OCI-LY7 (cell line): ENCODE measurements around the gene SUMF1. TPM values are rescaled to one million over a fixed set of nuclear protein-coding genes. Genes with fewer than 3 reads are reported as not detected.

Source experiments
- BruUV-seq: library from RNA; stranded (reverse); fragments of 400-500 nt; replicated peaks from 2 replicates; lab custom pipeline; 2021; lab: Mats Ljungman, UMichigan
- CTCF ChIA-PET: fragments of 300-600 bp; sonication (Branson Sonifier 250); formaldehyde crosslinking; loops from one replicate; lab custom pipeline; 2022; ENCODE audit warnings: antibody characterized with exemption; ENCODE audit not compliant: unreplicated experiment; lab: Charles Lee
- POLR2A ChIA-PET: fragments of 300-600 bp; sonication (Branson Sonifier 250); formaldehyde crosslinking; loops from one replicate; lab custom pipeline; 2022; ENCODE audit warnings: antibody characterized with exemption; lab: Charles Lee
- DNase-seq: peaks from one replicate; pipeline ENCODE4 v3.0.0-alpha.2; 2015; ENCODE audit warnings: low spot score
- H2AFZ ChIP-seq: fragments of 200-600 bp; sonication (generic), shearing (Covaris generic); 2 replicates; pipeline ENCODE4 v1.6.1; 2014; ENCODE audit warnings: mild to moderate bottlenecking, antibody characterized with exemption, low read length, moderate library complexity
- H3K27ac ChIP-seq: fragments of 200-600 bp; sonication (generic); 2 replicates; pipeline ENCODE4 v1.5.1; 2014; ENCODE audit warnings: mixed run types, low read depth, mild to moderate bottlenecking, moderate library complexity, low read length, inconsistent platforms; ENCODE audit not compliant: poor library complexity, severe bottlenecking
- H3K36me3 ChIP-seq: fragments of 200-600 bp; sonication (generic); 2 replicates; pipeline ENCODE4 v1.6.1; 2014; ENCODE audit warnings: mild to moderate bottlenecking, antibody characterized with exemption, low read length, moderate library complexity, mixed read lengths; ENCODE audit not compliant: insufficient read depth
- H3K4me1 ChIP-seq: fragments of 200-600 bp; sonication (generic); 2 replicates; pipeline ENCODE4 v1.5.1; 2014; ENCODE audit warnings: mild to moderate bottlenecking, low read length; ENCODE audit not compliant: insufficient read depth, poor library complexity, severe bottlenecking
- H3K4me2 ChIP-seq: fragments of 200-600 bp; sonication (generic); 2 replicates; pipeline ENCODE4 v1.6.1; 2014; ENCODE audit warnings: mild to moderate bottlenecking, low read length
- H3K4me3 ChIP-seq: fragments of 200-600 bp; sonication (generic); 2 replicates; pipeline ENCODE4 v1.5.1; 2014; ENCODE audit warnings: mild to moderate bottlenecking, low read depth, low read length; ENCODE audit not compliant: poor library complexity, severe bottlenecking
- H3K79me2 ChIP-seq: fragments of 200-600 bp; sonication (generic); 2 replicates; pipeline ENCODE4 v1.6.1; 2016; ENCODE audit warnings: low read depth, mild to moderate bottlenecking, low read length, moderate library complexity, mixed read lengths; ENCODE audit not compliant: insufficient read depth
- H3K9me2 ChIP-seq: fragments of 200-600 bp; sonication (generic); 2 replicates; pipeline ENCODE4 v1.6.1; 2016; ENCODE audit warnings: mild to moderate bottlenecking, low read length, mixed read lengths; ENCODE audit not compliant: insufficient read depth
- H3K9me3 ChIP-seq: fragments of 200-600 bp; sonication (generic); 2 replicates; pipeline ENCODE4 v1.6.1; 2014; ENCODE audit warnings: mild to moderate bottlenecking, mixed run types, low read length, mixed read lengths
- H4K20me1 ChIP-seq: fragments of 200-600 bp; sonication (generic); 2 replicates; pipeline ENCODE4 v1.6.1; 2014; ENCODE audit warnings: mild to moderate bottlenecking, antibody characterized with exemption, low read length, moderate library complexity, mixed read lengths; ENCODE audit not compliant: insufficient read depth
- CTCF ChIP-seq: fragments of 200-600 bp; sonication (generic); conservative IDR thresholded peaks from 2 replicates; pipeline ENCODE4 v1.5.1; 2014; ENCODE audit warnings: mild to moderate bottlenecking, antibody characterized with exemption, low read length, moderate library complexity, mixed read lengths
- EZH2phosphoT487 ChIP-seq: fragments of 200-600 bp; sonication (generic); IDR thresholded peaks from 2 replicates; pipeline ENCODE4 v1.6.1; 2018; ENCODE audit warnings: low read depth, borderline replicate concordance, mild to moderate bottlenecking, mixed run types, antibody characterized with exemption, low read length, moderate library complexity, mixed read lengths
- intact Hi-C: fragments of 100-400 bp; cut with micrococcal nuclease; formaldehyde crosslinking; loops from one replicate; pipeline ENCODE4 v1.10.0; 2022; ENCODE audit not compliant: unreplicated experiment
- total RNA-seq, 2 experiments: library from RNA; depleted of rRNA in 1 of 2; stranded (reverse); fragments of >200 nt in 1 of 2; shearing (Covaris generic) in 1 of 2; gene quantifications; 2 replicates each; pipeline ENCODE4 v1.2.3, GENCODE V29; 2014 to 2022

Gene SUMF1
- total RNA-seq, 2 experiments from 2014 or later, result 9.1 to 11.9 TPM

DNA sequence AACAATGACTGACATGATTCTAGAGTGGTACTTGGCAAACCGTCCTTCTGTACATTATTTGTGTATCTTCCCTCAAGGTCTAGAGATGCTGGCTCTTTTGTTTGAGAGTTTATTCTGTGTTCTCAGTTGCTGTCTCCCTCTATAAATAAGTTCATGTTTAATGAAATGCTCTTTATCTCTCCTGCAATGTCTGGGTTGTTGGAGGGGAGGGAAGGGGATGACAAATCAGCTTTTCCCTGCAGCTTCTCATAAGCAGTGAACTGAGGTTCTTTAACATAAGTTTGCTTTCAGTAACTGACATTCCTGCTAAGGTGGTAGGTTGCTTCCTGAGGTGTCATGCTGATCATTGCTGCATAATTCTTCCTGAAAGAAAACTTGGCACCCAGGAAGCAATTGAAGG lies 47.8 kb upstream of the SUMF1 start:
- Histone ChIP-seq H3K27ac (no peak overlapping the region), H2AFZ (no peak overlapping the region)
- intact Hi-C loops, result no loop called here

GRCh38 chr3:4514321-4514720 lies 47.3 kb upstream of the SUMF1 start:
- Histone ChIP-seq H3K4me1 (peaks cover 17% of the 10 kb centered on the region), H3K4me2 (no peak overlapping the region), H2AFZ (no peak overlapping the region), H3K4me3 (no peak overlapping the region), H3K9me2 (no peaks in the 10 kb centered on the region), H3K9me3 (no peaks in the 10 kb centered on the region), H3K79me2 (peaks cover 8% of the 10 kb centered on the region), H4K20me1 (no peaks in the 10 kb centered on the region), H3K27ac (no peak overlapping the region), H3K36me3 (peaks cover 40% of the 10 kb centered on the region)
- CTCF ChIA-PET, result no interaction called here
- POLR2A ChIA-PET, result interaction anchor here (0.8 to 1.1 kb wide), 2 partner anchors 9 to 21 kb away, joined by 4 to 7 read pairs; no protein-coding TSS in a partner anchor
- DNase-seq, result no peak
- no TSS peak for BruUV-seq
- intact Hi-C loops, result no loop called here
- no peak for TF ChIP-seq CTCF
- TF ChIP-seq EZH2phosphoT487, result no peak

More for the DNA sequence above, 47.8 kb upstream of the SUMF1 start:
- Histone ChIP-seq H3K9me2 (no peaks in the 10 kb centered on the region), H3K9me3 (no peaks in the 10 kb centered on the region), H3K36me3 (peaks cover 43% of the 10 kb centered on the region), H3K4me3 (no peak overlapping the region), H4K20me1 (no peaks in the 10 kb centered on the region), H3K4me1 (peaks cover 17% of the 10 kb centered on the region), H3K4me2 (no peak overlapping the region), H3K79me2 (peaks cover 7% of the 10 kb centered on the region)
- POLR2A ChIA-PET, result interaction anchor here (0.8 to 1.1 kb wide), 2 partner anchors 9 to 21 kb away, joined by 4 to 7 read pairs; no protein-coding TSS in a partner anchor
- CTCF ChIA-PET, result no interaction called here
- no TSS peak for BruUV-seq
- TF ChIP-seq EZH2phosphoT487 (no peak), CTCF (no peak)
- no peak for DNase-seq

GRCh38 chr3:4512895-4513616 lies 46.0 kb upstream of the SUMF1 start:
- intact Hi-C loops, result no loop called here

More at GRCh38 chr3:4512895-4513616, 46.0 kb upstream of the SUMF1 start:
- no peaks in the 10 kb centered on the region for H3K9me2 ChIP-seq
- no TSS peak for BruUV-seq
- H3K4me3 ChIP-seq, result no peak overlapping the region
- no peak overlapping the region for H2AFZ ChIP-seq
- no peak for DNase-seq
- ChIA-PET CTCF (no interaction called here), POLR2A (interaction anchor here (1.1 to 1.6 kb wide), 3 partner anchors 12 to 22 kb away, joined by 3 to 9 read pairs (median 5); partner anchors contain the start of gene ITPR1)
- H3K27ac ChIP-seq, result no peak overlapping the region
- peaks cover 20% of the 10 kb centered on the region for H3K79me2 ChIP-seq
- H3K36me3 ChIP-seq, result peaks cover 37% of the 10 kb centered on the region
- H4K20me1 ChIP-seq, result no peaks in the 10 kb centered on the region
- H3K9me3 ChIP-seq, result no peaks in the 10 kb centered on the region
- TF ChIP-seq EZH2phosphoT487, result no peak
- no peak for TF ChIP-seq CTCF
- H3K4me2 ChIP-seq, result no peak overlapping the region
- peaks cover 29% of the 10 kb centered on the region for H3K4me1 ChIP-seq
